CD14-positive monocyte (primary cell): ENCODE measurements around the gene FRA10AC1. TPM values are rescaled to one million over a fixed set of nuclear protein-coding genes. Genes with fewer than 3 reads are reported as not detected.

Experiments used
- DNase-seq, 3 donors: peaks; one replicate each; pipeline ENCODE4 v3.0.0-alpha.2; 2011 to 2022
- H2AFZ ChIP-seq: 2 replicates; pipeline ENCODE4 v1.6.0; 2012; ENCODE audit warnings: mild to moderate bottlenecking, low read depth, low read length, inconsistent platforms; ENCODE audit not compliant: insufficient read depth, poor library complexity, severe bottlenecking
- H3K27ac ChIP-seq, 2 donors: 1 replicate in 1 of 2; 2 replicates in 1 of 2; pipeline ENCODE4 v1.5.1; 2012 to 2013; ENCODE audit warnings: low read length in 2 of 2, control low read depth in 1 of 2, inconsistent platforms in 1 of 2, low read depth in 1 of 2, mild to moderate bottlenecking in 1 of 2
- H3K27me3 ChIP-seq, 2 donors: one replicate each; pipeline versions ENCODE4 v1.6.0 to v1.6.1; 2011 to 2013; ENCODE audit warnings: low read length in 2 of 2; ENCODE audit not compliant: control insufficient read depth in 2 of 2, insufficient read depth in 2 of 2
- H3K36me3 ChIP-seq, 2 donors: replicated peaks in 1 of 2; 1 replicate in 1 of 2; 2 replicates in 1 of 2; pipeline versions ENCODE4 v1.5.1 to v1.6.1; 2012 to 2013; ENCODE audit warnings: low read length in 2 of 2, control low read depth in 1 of 2, inconsistent platforms in 1 of 2, mild to moderate bottlenecking in 1 of 2; ENCODE audit not compliant: insufficient read depth in 2 of 2, control insufficient read depth in 1 of 2
- H3K4me1 ChIP-seq, 2 donors: 1 replicate in 1 of 2; 2 replicates in 1 of 2; pipeline versions ENCODE4 v1.5.1 to v1.6.1; 2012 to 2013; ENCODE audit warnings: low read length in 2 of 2, control low read depth in 1 of 2, inconsistent platforms in 1 of 2, mild to moderate bottlenecking in 1 of 2, moderate library complexity in 1 of 2; ENCODE audit not compliant: insufficient read depth in 2 of 2, control insufficient read depth in 1 of 2
- H3K4me2 ChIP-seq: replicated peaks from 2 replicates; pipeline ENCODE3; 2012; ENCODE audit warnings: low read length, moderate library complexity, mild to moderate bottlenecking; ENCODE audit not compliant: poor library complexity, severe bottlenecking; ENCODE audit errors: extremely low read depth
- H3K4me3 ChIP-seq, 3 experiments: fragments of 200-600 bp in 1 of 3; sonication (generic) in 1 of 3; replicated peaks in 1 of 3; 1 replicate in 2 of 3; 2 replicates in 1 of 3; pipeline ENCODE4 v1.5.1; 2011 to 2013; ENCODE audit warnings: low read length in 3 of 3, mild to moderate bottlenecking in 3 of 3, control low read depth in 2 of 3, low read depth in 2 of 3, inconsistent platforms in 1 of 3, moderate library complexity in 1 of 3
- H3K79me2 ChIP-seq: 2 replicates; pipeline ENCODE4 v1.6.0; 2012; ENCODE audit warnings: mild to moderate bottlenecking, control low read depth, inconsistent platforms, low read length, moderate library complexity; ENCODE audit not compliant: insufficient read depth
- H3K9ac ChIP-seq: 2 replicates; pipeline ENCODE4 v1.6.0; 2017; ENCODE audit warnings: low read length, mild to moderate bottlenecking; ENCODE audit not compliant: insufficient read depth, poor library complexity, severe bottlenecking
- H3K9me3 ChIP-seq, 2 donors: replicated peaks in 1 of 2; 1 replicate in 1 of 2; 2 replicates in 1 of 2; pipeline versions ENCODE4 v1.5.1 to v1.6.1; 2012 to 2013; ENCODE audit warnings: low read length in 2 of 2, control low read depth in 1 of 2; ENCODE audit not compliant: control insufficient read depth in 1 of 2, insufficient read depth in 1 of 2
- H4K20me1 ChIP-seq: 2 replicates; pipeline ENCODE4 v1.6.0; 2012; ENCODE audit warnings: mild to moderate bottlenecking, low read length, control low read depth, moderate library complexity; ENCODE audit not compliant: insufficient read depth
- H3K27ac Mint-ChIP-seq, 7 donors: one replicate each; pipeline ENCODE4 v1.8.0; 2020; ENCODE audit warnings: mild to moderate bottlenecking in 7 of 7, mixed read lengths in 7 of 7, moderate library complexity in 6 of 7, inconsistent platforms in 2 of 7
- H3K27me3 Mint-ChIP-seq, 3 donors: one replicate each; pipeline ENCODE4 v1.8.0; 2021 to 2022; ENCODE audit warnings: low read depth in 3 of 3, mild to moderate bottlenecking in 3 of 3, mixed read lengths in 3 of 3, moderate library complexity in 3 of 3, inconsistent platforms in 1 of 3
- H3K36me3 Mint-ChIP-seq, 2 donors: one replicate each; pipeline ENCODE4 v1.8.0; 2020; ENCODE audit warnings: mixed read lengths in 2 of 2, inconsistent platforms in 1 of 2, mild to moderate bottlenecking in 1 of 2
- H3K4me1 Mint-ChIP-seq: one replicate; pipeline ENCODE4 v1.8.0; 2020; ENCODE audit warnings: mild to moderate bottlenecking, mixed read lengths
- H3K4me3 Mint-ChIP-seq, 2 donors: one replicate each; pipeline ENCODE4 v1.8.0; 2020; ENCODE audit warnings: mild to moderate bottlenecking in 2 of 2, mixed read lengths in 2 of 2, moderate library complexity in 1 of 2
- H3K9me3 Mint-ChIP-seq, 7 donors: one replicate each; pipeline ENCODE4 v1.8.0; 2020 to 2022; ENCODE audit warnings: mixed read lengths in 7 of 7, mild to moderate bottlenecking in 6 of 7, moderate library complexity in 6 of 7, inconsistent platforms in 2 of 7
- CTCF ChIP-seq: fragments of 200-600 bp; IDR thresholded peaks from one replicate; pipeline ENCODE4 v1.8.0; 2022; ENCODE audit warnings: antibody characterized with exemption, mild to moderate bottlenecking
- WGBS: methylation state at CpG from one replicate; pipeline ENCODE4 v1.1.5; 2013; ENCODE audit warnings: missing lambda C conversion rate; ENCODE audit not compliant: insufficient coverage; 5-methylcytosine and 5-hydroxymethylcytosine counted together
- intact Hi-C, 2 donors: fragments of 100-400 bp; cut with micrococcal nuclease; formaldehyde crosslinking; loops; one replicate each; pipeline versions ENCODE4 v1.15.0 to v1.15.1; 2023
- polyA plus RNA-seq, 3 donors: library from polyadenylated mRNA; depleted of rRNA in 1 of 3; unstranded in 2 of 3; stranded (reverse) in 1 of 3; fragments of 300-500 nt in 2 of 3; fragments of >200 nt in 1 of 3; fragmentation: Illumina TruSeq in 2 of 3; gene quantifications; 1 replicate in 2 of 3; 2 replicates in 1 of 3; pipeline ENCODE4 v1.2.3, GENCODE V29; 2012 to 2021

Gene FRA10AC1
- polyA plus RNA-seq, 3 donors, result 0.95 to 7.2 (median 2.0) TPM

- no peak overlapping the region for H3K27ac Mint-ChIP-seq
- no peak overlapping the region for H3K4me2 ChIP-seq
- H3K4me1 Mint-ChIP-seq, result peaks cover 3% of the 10 kb centered on the region
- H3K4me1 ChIP-seq, result no peaks in the 10 kb centered on the region
- H3K27ac ChIP-seq, result no peak overlapping the region
- no peaks in the 10 kb centered on the region for H3K9me3 ChIP-seq
- no peak overlapping the region for H3K4me3 Mint-ChIP-seq
- TF ChIP-seq CTCF, result no peak
- H3K27me3 Mint-ChIP-seq, result peaks cover 11 to 19% (median 14%) of the 10 kb centered on the region in 3 donors
- no peaks in the 10 kb centered on the region for H4K20me1 ChIP-seq
- no peak for DNase-seq
- no peak overlapping the region for H3K9ac ChIP-seq
- no peaks in the 10 kb centered on the region for H3K36me3 ChIP-seq
- intact Hi-C loops, result no loop called here
- H3K36me3 Mint-ChIP-seq, result no peaks in the 10 kb centered on the region
- H3K9me3 Mint-ChIP-seq, result no peaks in the 10 kb centered on the region
- H3K27me3 ChIP-seq, result peaks cover 11 to 16% of the 10 kb centered on the region in 2 donors
- no peak overlapping the region for H2AFZ ChIP-seq
- no peaks in the 10 kb centered on the region for H3K79me2 ChIP-seq
- no CpG with 5 or more reads among the region's 1 CpG for WGBS
- no peak overlapping the region for H3K4me3 ChIP-seq
Measured at GRCh38 chr10:93726024-93726423, 23.6 kb upstream of the FRA10AC1 start.

- DNase-seq, result no peak
- no peak for TF ChIP-seq CTCF
- intact Hi-C loops, result no loop called here
- Mint-ChIP-seq H3K27me3 (peaks cover 11 to 23% (median 16%) of the 10 kb centered on the region in 3 donors), H3K9me3 (peaks cover 0 to 3% (median 0%) of the 10 kb centered on the region in 7 donors), H3K27ac (no peak overlapping the region), H3K4me3 (no peak overlapping the region), H3K4me1 (peaks cover 24% of the 10 kb centered on the region), H3K36me3 (no peaks in the 10 kb centered on the region)
- H3K27ac ChIP-seq, result no peak overlapping the region
- peaks cover 11 to 16% of the 10 kb centered on the region in 2 donors for H3K27me3 ChIP-seq
- H3K4me2 ChIP-seq, result no peak overlapping the region
- no peak overlapping the region for H2AFZ ChIP-seq
- H3K9ac ChIP-seq, result no peak overlapping the region
- H3K4me1 ChIP-seq, result peaks cover 13 to 18% of the 10 kb centered on the region in 2 donors
- H4K20me1 ChIP-seq, result no peaks in the 10 kb centered on the region
- H3K9me3 ChIP-seq, result no peaks in the 10 kb centered on the region
- no CpG with 5 or more reads among the region's 2 CpGs for WGBS
- H3K4me3 ChIP-seq, result no peak overlapping the region
- no peaks in the 10 kb centered on the region for H3K79me2 ChIP-seq
- no peaks in the 10 kb centered on the region for H3K36me3 ChIP-seq
Measured at GRCh38 chr10:93723153-93723552, 20.8 kb upstream of the FRA10AC1 start.
